VCaP (cell line): Measurements from ENCODE around the gene ZSWIM3.

ENCODE experiments used
- H3K27ac ChIP-seq: fragments of 450-650 bp; 2 replicates; pipeline ENCODE4 v1.5.1; 2017
- CTCF ChIP-seq: fragments of 450-650 bp; conservative IDR thresholded peaks from 2 replicates; pipeline ENCODE4 v1.5.1; 2017; ENCODE audit warnings: mild to moderate bottlenecking, moderate library complexity

Gene ZSWIM3

DNA sequence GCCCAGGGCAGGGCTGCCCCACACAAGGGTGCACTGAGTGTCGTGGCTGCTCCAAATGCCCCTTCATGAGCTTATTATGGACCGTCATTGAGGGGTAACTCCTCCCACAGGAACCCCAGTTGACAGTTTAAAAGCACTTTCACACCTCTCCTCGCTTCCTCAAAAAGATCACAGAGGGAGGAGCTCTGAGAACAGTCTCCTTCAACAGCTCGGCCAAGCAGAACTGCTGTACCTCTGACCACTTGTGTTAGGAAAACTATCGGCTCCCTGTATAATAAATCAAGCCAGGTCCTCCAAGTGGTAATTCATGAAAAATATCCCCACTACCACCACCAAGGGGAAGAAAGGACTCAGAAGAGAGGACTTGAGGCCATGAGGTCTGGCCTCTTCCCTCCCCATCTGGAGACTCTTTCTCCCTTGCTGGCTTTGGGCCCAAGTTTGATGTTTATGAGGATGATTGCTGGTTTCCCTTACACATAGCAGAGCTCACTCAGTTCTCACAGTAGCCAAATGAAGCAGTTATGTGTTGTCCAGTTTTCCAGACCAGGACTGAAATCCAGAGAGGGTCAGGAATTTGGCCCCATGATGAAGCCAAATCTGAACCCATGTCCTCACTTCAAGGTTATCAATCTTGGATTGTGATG, 15.1 kb upstream of the ZSWIM3 start:
- 0 out of 2 replicates have a peak overlapping the region, but pooled peaks have one; percentile 4 for H3K27ac ChIP-seq
- TF ChIP-seq CTCF, result no peak

DNA sequence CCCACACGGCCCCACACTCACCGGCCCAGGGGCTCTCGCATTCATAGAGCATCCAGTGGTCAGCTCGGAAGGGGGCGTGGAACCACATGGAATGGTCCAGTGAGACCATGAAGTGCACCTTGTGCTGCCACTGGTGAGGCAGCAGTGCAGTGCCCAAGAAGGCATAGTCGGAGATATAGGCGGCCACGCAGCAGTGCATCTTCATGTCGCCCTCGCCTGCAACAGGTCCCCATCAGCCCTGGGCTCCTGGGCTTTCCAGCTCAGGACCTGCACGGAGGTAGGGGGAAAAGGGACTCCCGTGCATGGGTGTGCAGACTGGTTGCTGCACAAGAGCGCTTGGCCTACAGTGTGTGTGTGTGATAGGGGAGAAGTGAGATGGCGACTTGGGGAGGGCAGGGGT, 13.9 kb upstream of the ZSWIM3 start:
- H3K27ac ChIP-seq, result no peak overlapping the region
- no peak for TF ChIP-seq CTCF

DNA sequence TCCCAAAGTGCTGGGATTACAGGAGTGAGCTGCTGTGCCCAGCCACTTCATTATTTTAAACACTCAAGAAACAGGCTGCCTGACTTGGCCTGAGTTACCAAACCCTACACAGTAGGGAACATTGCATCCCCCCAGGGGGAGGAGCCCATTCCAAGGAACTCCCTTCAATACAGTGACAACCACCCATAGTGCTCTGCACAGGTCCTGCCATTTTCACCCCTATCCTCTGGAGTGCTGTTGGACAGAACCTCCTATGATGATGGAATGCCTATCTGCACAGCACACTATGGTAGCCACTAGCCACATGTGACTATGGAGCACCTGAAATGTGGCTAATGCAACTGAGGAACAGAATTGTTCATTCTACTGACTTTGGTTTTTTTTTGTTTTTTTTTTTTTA, 12.0 kb upstream of the ZSWIM3 start:
- no peak overlapping the region for H3K27ac ChIP-seq
- TF ChIP-seq CTCF, result no peak

DNA sequence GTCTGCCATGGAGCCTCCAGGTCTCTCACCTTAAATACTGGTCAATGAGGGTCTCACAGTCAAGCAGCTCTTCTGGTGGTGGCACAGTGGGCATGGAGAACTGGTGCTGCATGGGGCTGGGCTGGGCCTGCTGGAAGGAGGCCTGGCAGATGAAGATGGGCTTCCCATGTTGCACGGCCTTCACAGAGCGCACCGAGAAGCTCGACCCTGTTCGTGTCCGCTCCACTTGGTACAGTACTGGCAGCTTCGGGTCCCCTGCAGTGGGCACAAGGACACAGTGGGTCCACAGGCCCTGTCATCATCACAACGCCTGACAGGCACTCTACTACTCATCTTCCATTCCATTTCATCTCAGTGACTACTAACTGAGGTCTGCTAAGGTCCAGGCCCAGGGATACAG, 9.0 kb upstream of the ZSWIM3 start:
- TF ChIP-seq CTCF, result no peak
- H3K27ac ChIP-seq, result no peak overlapping the region

GRCh38 chr20:45848969-45849582, 8.3 kb upstream of the ZSWIM3 start:
- TF ChIP-seq CTCF, result no peak
- H3K27ac ChIP-seq, result no peak overlapping the region

DNA sequence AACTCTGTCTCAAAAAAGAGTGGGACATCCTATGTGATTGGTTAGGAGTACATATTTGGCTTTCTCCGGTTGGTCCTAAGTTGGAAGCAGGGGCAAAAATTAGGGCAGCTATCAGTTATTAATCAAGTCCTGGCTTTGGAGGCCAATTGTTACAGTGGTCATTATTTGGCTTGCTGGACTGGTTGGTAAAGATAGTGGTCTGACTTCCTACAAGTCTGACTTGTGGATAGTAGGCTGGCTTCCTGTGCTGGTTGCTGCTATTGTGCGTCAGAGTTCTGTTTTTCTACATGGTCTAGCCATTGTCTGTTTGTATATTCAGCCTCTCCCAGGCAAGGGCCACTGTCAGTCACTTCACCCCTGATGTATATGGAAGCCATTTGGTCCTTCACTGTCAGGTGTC, 7.2 kb upstream of the ZSWIM3 start:
- TF ChIP-seq CTCF, result no peak
- no peak overlapping the region for H3K27ac ChIP-seq

DNA sequence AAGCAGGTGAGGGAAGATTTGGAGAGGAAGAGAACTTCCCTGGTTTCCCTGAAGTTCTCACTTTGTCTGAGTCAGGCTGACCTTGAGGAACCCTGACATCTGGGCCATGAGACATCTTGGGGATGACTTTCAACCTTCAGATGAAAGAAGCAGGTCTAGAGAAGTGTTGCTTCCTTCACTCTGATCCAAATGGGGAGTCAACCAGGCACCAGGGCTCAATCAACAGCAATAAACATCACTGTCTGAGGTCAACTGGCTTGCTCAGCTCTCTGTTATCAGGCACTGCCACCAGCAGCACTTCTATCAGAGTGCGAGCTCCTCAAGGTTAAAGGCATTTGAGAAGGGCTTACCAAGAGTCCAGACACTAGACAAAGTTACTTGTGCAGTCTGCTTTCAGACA, 6.5 kb upstream of the ZSWIM3 start:
- no peak overlapping the region for H3K27ac ChIP-seq
- TF ChIP-seq CTCF, result no peak
